Dendritic cell treated with granulocyte-macrophage colony-stimulating factor and Interleukin-4, amounts not matched to agents 40 ng/mL and 50 ng/mL, for 4 days (primary cell): ENCODE measurements around the gene CLCF1.
A peak's percentile ranks its signal among the peaks of the same experiment; 100 is the strongest.

ENCODE experiments used
- H3K27ac Mint-ChIP-seq: one replicate; pipeline ENCODE4 v1.8.0; 2022; ENCODE audit warnings: mild to moderate bottlenecking, mixed read lengths
- H3K27me3 Mint-ChIP-seq: one replicate; pipeline ENCODE4 v1.8.0; 2022; ENCODE audit warnings: mild to moderate bottlenecking, mixed read lengths
- H3K36me3 Mint-ChIP-seq: one replicate; pipeline ENCODE4 v1.8.0; 2022; ENCODE audit warnings: low read depth, mixed read lengths
- H3K4me1 Mint-ChIP-seq: one replicate; pipeline ENCODE4 v1.8.0; 2022; ENCODE audit warnings: low read depth, mixed read lengths
- H3K4me3 Mint-ChIP-seq: one replicate; pipeline ENCODE4 v1.8.0; 2022; ENCODE audit warnings: mild to moderate bottlenecking, moderate library complexity, mixed read lengths
- H3K9me3 Mint-ChIP-seq: one replicate; pipeline ENCODE4 v1.8.0; 2022; ENCODE audit warnings: mixed read lengths
- intact Hi-C: fragments of 100-400 bp; cut with micrococcal nuclease; formaldehyde crosslinking; loops from one replicate; pipeline ENCODE4 v1.15.0; 2022

The CLCF1 gene

DNA sequence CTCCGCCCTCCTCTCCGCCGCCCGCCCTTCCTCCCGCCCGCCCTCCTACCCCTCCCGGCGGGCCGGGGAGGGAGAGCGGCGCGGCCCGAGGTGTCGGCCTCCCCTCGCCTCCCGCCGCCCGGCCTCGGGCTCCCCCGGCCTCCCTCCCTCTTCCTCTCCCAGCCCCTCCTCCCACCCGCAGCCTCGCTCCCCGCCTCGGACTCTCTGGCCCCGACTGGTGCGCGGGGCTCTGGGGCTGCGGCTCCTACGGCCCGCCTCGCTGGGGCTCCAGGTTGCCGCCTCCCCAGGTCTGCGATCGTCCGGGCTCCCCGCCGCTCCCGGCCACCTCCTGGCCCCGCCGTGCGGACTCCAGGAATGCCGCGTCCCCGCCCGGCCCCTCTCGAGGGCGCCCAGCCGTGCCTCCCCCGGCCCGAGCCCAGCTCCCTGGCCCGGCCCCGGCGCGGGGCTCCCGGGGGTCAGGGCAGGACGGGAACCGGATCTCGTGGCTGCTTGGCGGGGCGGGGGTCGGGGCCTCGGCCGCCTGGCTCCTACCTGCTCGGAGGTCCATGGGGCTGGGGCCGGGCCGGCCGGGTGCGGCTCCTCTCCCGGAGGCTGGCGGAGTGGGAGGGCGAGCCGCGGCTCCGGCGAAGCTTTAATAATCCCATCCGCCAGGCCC is at the start of gene CLCF1:
CLCF1 (minus strand) TSS at position 606 of the 655 bp plus-strand sequence; CDS start at position 547, 59 bp downstream.
- peak within 1 kb of the TSS; percentile 75 for H3K4me3 Mint-ChIP-seq
- H3K36me3 Mint-ChIP-seq, result no peaks in the 10 kb centered on the region
- peak within 1 kb of the TSS; percentile 74 for H3K27ac Mint-ChIP-seq
- peaks cover 32% of the 10 kb centered on the region for H3K27me3 Mint-ChIP-seq
- no peaks in the 10 kb centered on the region for H3K9me3 Mint-ChIP-seq
- intact Hi-C loops, result loop anchor here (1.0 kb wide), 1 partner anchor 16 kb away; no protein-coding TSS in a partner anchor
- peaks cover 66% of the 10 kb centered on the region for H3K4me1 Mint-ChIP-seq

DNA sequence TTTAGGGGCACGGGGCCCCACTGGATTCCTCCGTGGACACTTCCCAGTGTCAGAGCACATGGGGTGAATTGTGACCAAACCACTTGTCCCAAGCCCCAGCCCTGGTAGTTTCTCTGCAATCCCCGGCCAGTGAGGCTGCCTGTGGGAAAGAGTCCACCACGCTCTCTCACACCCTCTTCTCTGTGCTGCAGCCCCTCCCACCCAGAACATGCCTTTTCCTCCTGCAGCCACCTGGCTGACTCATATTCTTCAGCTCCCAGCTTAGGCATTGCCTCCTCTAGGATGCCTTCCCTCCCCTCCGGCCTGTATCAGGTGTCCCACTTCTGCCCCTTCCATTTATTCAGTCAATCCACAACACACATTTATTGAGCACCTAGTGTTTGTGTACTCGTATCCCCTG is 49.5 kb upstream of the CLCF1 start:
- Mint-ChIP-seq H3K9me3 (no peaks in the 10 kb centered on the region), H3K27me3 (peaks cover 31% of the 10 kb centered on the region), H3K4me1 (peaks cover 52% of the 10 kb centered on the region), H3K27ac (peak overlapping the region; percentile 40), H3K36me3 (peaks cover 1% of the 10 kb centered on the region), H3K4me3 (no peak overlapping the region)
- intact Hi-C loops, result no loop called here

DNA sequence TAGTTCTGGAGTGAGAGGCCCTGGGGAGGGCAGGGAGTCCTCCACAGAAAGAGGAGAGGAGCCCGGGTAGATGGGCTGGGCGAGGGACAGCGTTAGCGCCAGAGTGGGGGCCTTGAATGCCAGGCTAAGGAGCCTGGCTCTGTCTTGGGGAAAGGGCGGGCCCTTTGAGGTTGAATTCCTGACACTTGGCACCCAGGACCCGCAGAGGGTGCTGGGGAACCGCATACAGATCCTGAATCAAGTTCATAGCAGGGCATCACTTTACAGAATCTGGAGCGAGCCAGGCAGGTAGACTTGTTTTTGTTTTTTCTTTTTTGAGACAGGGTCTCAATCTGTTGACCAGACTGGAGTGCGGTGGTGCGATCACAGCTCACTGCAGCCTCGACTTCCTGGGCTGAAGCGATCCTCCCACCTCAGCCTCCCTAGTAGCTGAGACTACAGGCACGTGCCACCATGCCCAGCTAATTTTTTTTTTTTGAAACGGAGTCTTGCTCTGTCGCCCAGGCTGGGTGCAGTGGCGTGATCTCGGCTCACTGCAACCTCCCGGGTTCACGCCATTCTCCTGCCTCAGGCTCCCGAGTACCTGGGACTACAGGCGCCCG is 48.1 kb upstream of the CLCF1 start:
- intact Hi-C loops, result loop anchor here (2.0 kb wide), 1 partner anchor 19 kb away; no protein-coding TSS in a partner anchor
- peak overlapping the region; percentile 76 for H3K4me3 Mint-ChIP-seq
- H3K27ac Mint-ChIP-seq, result peak overlapping the region; percentile 51
- H3K4me1 Mint-ChIP-seq, result peaks cover 57% of the 10 kb centered on the region
- peaks cover 44% of the 10 kb centered on the region for H3K27me3 Mint-ChIP-seq
- no peaks in the 10 kb centered on the region for H3K9me3 Mint-ChIP-seq
- H3K36me3 Mint-ChIP-seq, result no peaks in the 10 kb centered on the region

DNA sequence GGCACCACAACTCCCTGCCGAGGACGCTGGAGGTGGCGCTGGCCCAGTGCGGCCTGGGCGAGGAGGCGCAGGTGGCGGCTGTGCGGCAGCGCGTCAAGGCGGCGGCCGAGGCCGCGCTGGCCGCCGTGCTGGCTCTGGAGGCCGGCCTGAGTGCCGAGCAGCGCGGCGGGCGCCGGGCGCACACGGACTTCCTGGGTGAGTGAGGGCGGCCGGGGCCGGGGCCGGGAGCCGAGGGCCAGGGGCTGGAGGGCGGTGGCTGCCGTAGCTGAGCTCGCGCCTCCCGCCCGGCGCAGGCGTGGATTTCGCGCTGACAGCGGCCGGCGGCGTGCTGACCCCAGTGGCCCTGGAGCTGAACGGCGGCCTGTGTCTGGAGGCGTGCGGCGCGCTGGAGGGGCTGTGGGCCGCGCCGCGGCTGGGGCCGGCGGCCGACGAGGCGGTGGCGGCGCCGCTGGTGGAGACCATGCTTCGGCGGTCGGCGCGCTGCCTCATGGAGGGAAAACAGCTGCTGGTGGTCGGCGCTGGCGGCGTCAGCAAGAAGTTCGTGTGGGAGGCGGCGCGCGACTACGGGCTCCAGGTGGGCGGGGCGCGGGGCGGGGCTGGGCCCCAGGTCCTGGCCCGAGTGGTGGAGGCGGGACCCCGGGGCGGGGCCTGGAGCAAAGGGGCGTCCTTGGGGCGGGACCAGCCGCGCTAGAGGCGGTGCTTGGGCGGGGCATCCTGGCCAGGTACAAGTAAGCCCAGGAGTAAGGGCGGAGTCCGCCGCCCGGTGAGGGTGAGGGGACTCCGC is 47.4 kb upstream of the CLCF1 start:
- Mint-ChIP-seq H3K4me3 (peak overlapping the region; percentile 76), H3K9me3 (no peaks in the 10 kb centered on the region), H3K4me1 (peaks cover 62% of the 10 kb centered on the region), H3K36me3 (no peaks in the 10 kb centered on the region), H3K27me3 (peaks cover 51% of the 10 kb centered on the region), H3K27ac (peak overlapping the region; percentile 51)
- intact Hi-C loops, result loop anchor here (2.0 kb wide), 1 partner anchor 18 kb away; no protein-coding TSS in a partner anchor

DNA sequence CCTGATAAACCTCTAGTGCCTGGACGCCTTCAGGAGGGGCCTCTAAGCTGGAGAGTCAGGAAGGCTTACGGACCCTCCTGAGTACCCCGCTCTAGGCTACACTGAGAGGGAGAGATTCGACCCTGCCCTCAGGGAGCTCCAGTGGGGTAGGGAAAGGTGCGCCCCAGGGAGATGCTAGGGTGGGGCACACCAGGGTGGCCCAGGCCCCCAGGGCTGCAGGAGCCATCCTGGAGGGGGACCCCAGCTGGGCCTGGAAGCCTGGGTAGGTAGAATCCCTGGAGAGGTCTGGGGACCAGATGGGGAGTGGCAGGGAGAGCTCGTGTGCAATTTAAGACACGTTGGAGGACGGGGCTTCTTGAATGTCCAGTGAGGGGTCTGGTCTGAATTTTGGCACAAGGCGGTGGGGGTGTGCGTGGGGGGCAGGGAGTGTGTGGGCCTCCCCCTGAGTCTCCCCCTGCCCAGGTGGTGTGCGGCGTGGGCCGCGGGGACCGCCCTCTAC is 46.8 kb upstream of the CLCF1 start:
- Mint-ChIP-seq H3K27me3 (peaks cover 53% of the 10 kb centered on the region), H3K9me3 (no peaks in the 10 kb centered on the region), H3K4me3 (peak overlapping the region; percentile 76), H3K27ac (peak overlapping the region; percentile 51), H3K36me3 (no peaks in the 10 kb centered on the region), H3K4me1 (peaks cover 65% of the 10 kb centered on the region)
- intact Hi-C loops, result loop anchor here (2.0 kb wide), 1 partner anchor 17 kb away; no protein-coding TSS in a partner anchor

DNA sequence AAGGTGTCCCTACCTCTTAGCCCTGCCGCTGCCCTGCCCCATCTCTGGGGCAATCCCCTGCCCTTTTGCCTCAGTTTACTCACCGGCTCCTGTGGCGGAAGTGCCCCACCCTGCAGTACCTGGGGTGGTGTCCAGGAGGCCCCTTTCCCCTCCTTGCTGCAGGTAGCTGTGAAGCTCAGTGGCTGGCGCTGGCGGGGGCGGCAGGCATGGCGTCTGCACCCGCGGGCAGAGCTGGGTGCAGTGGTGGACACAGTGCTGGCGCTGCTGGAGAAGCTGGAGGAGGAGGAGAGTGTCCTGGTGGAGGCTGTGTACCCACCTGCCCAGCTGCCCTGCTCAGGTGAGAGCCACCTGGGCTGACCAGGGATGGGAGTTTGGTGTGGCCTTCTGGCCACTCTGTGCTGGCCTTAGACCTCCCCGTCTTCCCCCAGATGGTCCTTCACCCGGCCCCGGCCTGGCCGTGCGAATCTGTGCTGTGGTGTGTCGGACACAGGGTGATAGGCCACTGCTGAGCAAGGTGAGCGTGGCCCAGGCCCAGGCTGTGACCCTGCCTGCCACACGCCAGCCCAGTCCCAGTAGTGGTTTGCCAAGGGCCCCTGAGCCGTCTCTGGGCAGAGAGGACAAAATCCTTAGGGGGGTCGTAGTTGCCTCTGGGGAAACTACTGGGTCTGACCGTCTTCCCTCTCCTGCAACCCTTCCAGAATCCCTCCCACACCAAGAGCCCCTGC is 46.1 kb upstream of the CLCF1 start:
- no peak overlapping the region for H3K27ac Mint-ChIP-seq
- H3K4me1 Mint-ChIP-seq, result peaks cover 64% of the 10 kb centered on the region
- H3K36me3 Mint-ChIP-seq, result no peaks in the 10 kb centered on the region
- no peaks in the 10 kb centered on the region for H3K9me3 Mint-ChIP-seq
- H3K4me3 Mint-ChIP-seq, result peak overlapping the region; percentile 76
- peaks cover 60% of the 10 kb centered on the region for H3K27me3 Mint-ChIP-seq
- intact Hi-C loops, result loop anchor here (2.0 kb wide), 1 partner anchor 17 kb away; no protein-coding TSS in a partner anchor

DNA sequence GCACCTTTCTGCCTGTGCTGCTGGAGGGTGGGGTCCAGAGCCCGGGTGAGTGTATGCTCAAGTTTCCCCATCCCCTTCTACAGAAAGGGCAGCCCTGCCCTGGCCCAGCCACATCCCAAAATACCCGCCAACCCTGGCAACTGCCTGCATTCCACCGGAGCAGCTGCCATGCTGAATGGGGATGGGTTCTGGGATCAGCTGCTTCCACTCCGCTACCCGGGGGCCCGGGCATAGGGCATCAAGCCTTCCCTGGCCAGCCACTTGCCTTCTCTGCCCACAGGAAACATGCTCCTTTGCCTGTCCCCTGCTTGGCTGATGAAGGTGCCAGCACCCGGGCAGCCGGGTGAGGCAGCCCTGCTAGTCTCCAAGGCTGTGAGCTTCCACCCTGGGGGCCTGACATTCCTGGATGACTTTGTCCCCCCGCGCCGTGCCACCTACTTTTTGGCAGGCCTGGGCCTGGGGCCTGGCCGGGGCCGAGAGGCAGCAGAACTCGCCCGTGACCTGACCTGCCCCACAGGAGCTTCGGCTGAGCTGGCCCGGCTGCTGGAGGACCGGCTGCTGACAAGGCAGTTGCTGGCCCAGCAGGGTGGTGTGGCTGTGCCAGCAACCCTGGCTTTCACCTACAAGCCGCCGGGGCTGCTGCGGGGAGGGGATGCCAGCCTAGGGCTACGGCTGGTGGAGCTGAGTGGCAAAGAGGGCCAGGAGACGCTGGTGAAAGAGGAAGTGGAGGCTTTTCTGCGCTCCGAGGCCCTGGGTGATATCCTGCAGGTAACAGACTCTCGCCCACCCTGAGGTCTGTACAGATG is 45.3 kb upstream of the CLCF1 start:
- Mint-ChIP-seq H3K9me3 (no peaks in the 10 kb centered on the region), H3K36me3 (no peaks in the 10 kb centered on the region), H3K4me3 (peak overlapping the region; percentile 24), H3K4me1 (peaks cover 63% of the 10 kb centered on the region), H3K27me3 (peaks cover 68% of the 10 kb centered on the region), H3K27ac (no peak overlapping the region)
- intact Hi-C loops, result no loop called here

DNA sequence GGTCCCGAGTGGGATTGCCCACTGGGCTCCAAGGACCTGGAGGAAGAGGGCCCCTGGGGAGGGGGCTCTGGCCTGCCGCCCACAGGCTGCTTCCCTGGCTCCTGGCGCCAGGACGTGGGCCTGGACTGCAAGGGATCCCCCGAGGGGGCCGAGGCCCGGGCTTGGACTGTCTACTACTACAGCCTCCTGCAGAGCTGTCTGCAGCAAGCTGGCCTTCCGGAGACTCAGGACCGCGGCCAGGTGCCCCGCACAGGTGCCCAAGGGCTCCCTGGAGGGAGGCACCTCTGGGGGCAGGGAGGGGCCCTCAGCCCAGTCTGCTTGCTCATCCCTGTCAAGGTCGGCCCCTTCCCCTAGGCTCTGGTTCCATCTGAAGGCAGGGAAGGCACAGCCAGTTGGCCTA is 44.0 kb upstream of the CLCF1 start:
- no peak overlapping the region for H3K4me3 Mint-ChIP-seq
- H3K36me3 Mint-ChIP-seq, result no peaks in the 10 kb centered on the region
- peaks cover 67% of the 10 kb centered on the region for H3K4me1 Mint-ChIP-seq
- no peak overlapping the region for H3K27ac Mint-ChIP-seq
- no peaks in the 10 kb centered on the region for H3K9me3 Mint-ChIP-seq
- peaks cover 74% of the 10 kb centered on the region for H3K27me3 Mint-ChIP-seq
- intact Hi-C loops, result no loop called here

DNA sequence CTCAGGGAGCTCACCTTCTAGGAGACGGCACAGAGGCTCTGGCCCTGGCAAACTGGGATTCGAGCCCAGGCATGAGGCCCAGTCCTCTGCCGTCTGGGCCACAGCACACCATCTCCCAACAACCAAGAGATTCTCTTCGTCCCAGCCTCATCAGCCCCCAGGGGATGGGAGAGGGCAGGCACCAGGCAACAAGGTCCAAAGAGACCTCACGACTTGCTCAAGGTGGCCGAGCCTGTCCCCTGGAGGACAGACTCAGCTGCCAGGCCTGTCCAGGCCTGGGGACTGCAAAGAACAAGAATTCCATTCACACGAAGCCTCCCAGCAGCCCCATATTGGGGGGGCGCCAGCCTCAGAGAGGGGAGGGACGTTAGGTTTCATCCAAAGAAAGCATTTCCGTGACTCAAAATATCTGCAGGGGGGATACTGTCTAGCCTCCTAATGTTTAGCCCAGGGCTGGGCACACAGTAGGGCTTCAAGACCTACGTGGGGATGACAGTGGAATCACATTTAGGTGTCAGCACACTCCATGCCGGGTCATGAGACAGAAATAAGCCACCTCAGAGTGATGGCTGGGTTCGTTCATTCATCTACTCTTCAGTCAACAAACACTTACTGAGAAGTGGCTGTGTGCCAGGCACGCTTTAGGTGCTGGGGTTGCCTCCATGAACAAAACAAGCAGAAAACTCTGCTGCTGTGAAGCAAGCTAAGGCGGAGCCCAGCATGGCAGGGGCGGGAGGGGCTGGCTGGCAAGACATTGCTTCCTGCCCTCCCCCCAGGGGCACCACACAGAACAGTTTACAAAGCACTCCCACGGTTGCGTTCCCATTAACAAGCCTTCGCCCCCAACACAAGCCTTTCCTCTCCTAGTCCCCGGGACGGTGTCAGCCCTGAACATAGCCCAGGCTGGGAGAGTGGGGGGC is 43.3 kb upstream of the CLCF1 start:
- Mint-ChIP-seq H3K36me3 (no peaks in the 10 kb centered on the region), H3K9me3 (no peaks in the 10 kb centered on the region), H3K27me3 (peaks cover 81% of the 10 kb centered on the region), H3K4me3 (peak overlapping the region; percentile 34), H3K4me1 (peaks cover 69% of the 10 kb centered on the region), H3K27ac (no peak overlapping the region)
- intact Hi-C loops, result no loop called here

DNA sequence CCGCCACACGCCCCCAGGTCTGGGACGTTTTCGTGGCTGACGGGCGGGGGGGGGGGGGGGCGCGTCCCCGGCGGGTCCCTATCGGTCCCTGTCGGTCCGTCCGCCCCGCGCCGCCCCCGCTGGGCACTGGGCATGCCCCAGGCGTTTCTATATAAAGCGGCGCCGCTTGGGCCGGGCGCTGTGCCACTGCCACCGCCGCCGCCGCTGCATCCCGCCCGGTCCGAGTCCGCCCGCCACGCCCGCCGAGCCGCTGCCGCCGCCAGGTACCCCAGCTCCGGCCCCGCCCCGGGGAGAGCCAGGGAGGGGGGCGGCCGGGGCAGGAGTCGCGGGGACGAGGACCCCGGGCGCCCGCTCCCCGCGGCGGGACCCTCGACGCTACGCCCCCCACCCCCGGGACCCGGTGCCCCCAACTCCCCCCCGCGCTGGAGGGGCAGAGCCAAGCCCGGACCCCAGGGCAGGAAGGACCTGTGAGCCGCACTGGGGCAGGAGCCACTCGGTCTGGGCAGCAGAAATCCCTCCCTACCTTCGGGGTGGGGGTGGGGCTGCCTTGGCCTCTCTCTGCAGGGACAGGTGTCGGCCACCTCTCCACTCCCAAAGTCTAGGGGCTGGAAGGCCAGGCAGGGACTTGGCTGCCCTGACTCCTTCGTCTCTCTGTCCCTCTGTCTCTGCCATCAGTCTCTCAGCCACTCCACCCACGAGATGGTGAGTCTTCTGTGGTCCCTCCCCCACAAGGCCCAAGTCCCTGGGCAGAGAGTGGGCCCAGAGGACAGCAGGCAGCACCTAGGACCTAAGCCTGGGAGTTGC is 42.3 kb upstream of the CLCF1 start, which contains the start of gene CARNS1:
CARNS1 (plus strand) TSS at position 178 of the 804 bp plus-strand sequence; CDS start at position 700, 522 bp downstream.
- H3K4me3 Mint-ChIP-seq, result peak within 1 kb of the TSS; percentile 34
- H3K36me3 Mint-ChIP-seq, result no peaks in the 10 kb centered on the region
- intact Hi-C loops, result no loop called here
- H3K27ac Mint-ChIP-seq, result no peak within 1 kb of the TSS
- H3K4me1 Mint-ChIP-seq, result peaks cover 64% of the 10 kb centered on the region
- H3K27me3 Mint-ChIP-seq, result peaks cover 91% of the 10 kb centered on the region
- no peaks in the 10 kb centered on the region for H3K9me3 Mint-ChIP-seq

DNA sequence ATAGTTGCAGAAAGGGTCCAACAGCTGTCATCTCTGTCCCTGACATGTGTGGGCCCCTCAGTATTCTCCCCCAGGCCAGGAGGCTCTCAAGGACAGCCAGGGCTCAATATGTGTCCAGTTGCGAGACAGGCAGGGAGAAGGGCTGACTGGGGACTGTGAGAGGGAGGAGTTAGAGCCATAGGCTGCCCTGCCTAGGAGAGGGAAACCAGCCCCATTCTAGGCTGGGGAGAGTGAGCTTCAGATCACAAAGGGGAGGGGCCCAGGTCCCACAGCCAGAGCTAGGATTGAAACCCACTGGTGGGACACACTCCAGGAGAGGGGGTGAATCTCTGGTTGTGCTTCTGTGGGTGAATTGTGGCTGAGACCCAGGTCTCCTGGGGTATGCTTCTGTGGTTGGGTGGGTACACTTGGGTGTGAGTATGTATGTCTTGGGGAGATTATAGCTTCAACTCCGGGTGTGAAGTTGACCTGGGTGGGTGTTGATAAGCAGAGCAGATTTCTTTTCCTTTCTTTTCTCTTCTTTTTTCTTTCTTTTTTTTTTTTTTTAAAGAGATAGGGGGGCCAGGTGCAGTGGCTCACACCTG is 40.0 kb upstream of the CLCF1 start:
- H3K4me1 Mint-ChIP-seq, result peaks cover 56% of the 10 kb centered on the region
- H3K9me3 Mint-ChIP-seq, result no peaks in the 10 kb centered on the region
- H3K4me3 Mint-ChIP-seq, result no peak overlapping the region
- intact Hi-C loops, result no loop called here
- H3K36me3 Mint-ChIP-seq, result no peaks in the 10 kb centered on the region
- H3K27me3 Mint-ChIP-seq, result peaks cover 74% of the 10 kb centered on the region
- no peak overlapping the region for H3K27ac Mint-ChIP-seq
